ENCODE measurements around the gene ANO4. TPM values are rescaled to one million over a fixed set of nuclear protein-coding genes. Genes with fewer than 3 reads are reported as not detected.

Gene ANO4
- total and polyA plus RNA-seq, 2 donors (not counting 1 experiment from before 2014, with no cell fraction given) = not detected

- H3K4me2 ChIP-seq (replicated peaks; ENCODE audit: low read depth, low read length, poor library complexity, severe bottlenecking) = no peak overlapping the region
- no peak overlapping the region for H3K4me3 Mint-ChIP-seq
- H3K79me2 ChIP-seq (ENCODE audit: control insufficient read depth, insufficient read depth, low read length) = no peaks in the 10 kb centered on the region
- H3K27me3 ChIP-seq (replicated peaks in 1 of 4; ENCODE audit: control extremely low read depth in 1 of 4, control insufficient read depth in 3 of 4, insufficient read depth in 4 of 4, low read length in 3 of 4) = peaks cover 0 to 8% (median 0%) of the 10 kb centered on the region in 4 experiments
- H3K4me3 ChIP-seq (ENCODE audit: control extremely low read depth in 1 of 5, extremely low read depth in 1 of 5, insufficient read depth in 1 of 5, low read depth in 2 of 5, low read length in 4 of 5) = no peak overlapping the region
- no peaks in the 10 kb centered on the region for H3K36me3 ChIP-seq (replicated peaks in 1 of 2; ENCODE audit: control extremely low read depth in 1 of 2, control insufficient read depth in 1 of 2, extremely low read depth in 1 of 2, insufficient read depth in 2 of 2, low read length in 1 of 2)
- no peak for TF ChIP-seq CTCF (IDR thresholded peaks at IDR 0.05)
- no peak for TF ChIP-seq EZH2 (IDR thresholded peaks at IDR 0.05; ENCODE audit: borderline replicate concordance, insufficient read depth, low read depth, low read length, poor library complexity, severe bottlenecking)
- no peak overlapping the region for H3K27ac ChIP-seq (ENCODE audit: low read length in 2 of 2)
- H3K27me3 Mint-ChIP-seq = peaks cover 29% of the 10 kb centered on the region
- ChIA-PET CTCF (no interaction called here), POLR2A (no interaction called here)
- WGBS (ENCODE audit: insufficient coverage) = 100% methylated on average over 1 of the region's 1 CpG
- H3K4me1 ChIP-seq (ENCODE audit: control insufficient read depth in 2 of 2, insufficient read depth in 2 of 2, low read length in 2 of 2) = no peaks in the 10 kb centered on the region
- no peaks in the 10 kb centered on the region for H3K4me1 Mint-ChIP-seq
- no peak overlapping the region for H2AFZ ChIP-seq (ENCODE audit: insufficient read depth, low read depth, low read length, poor library complexity, severe bottlenecking)
- H3K9ac ChIP-seq (ENCODE audit: low read length) = no peak overlapping the region
- no peak for DNase-seq
- intact Hi-C loops (cut with micrococcal nuclease) = no loop called here
- no peak overlapping the region for H3K27ac Mint-ChIP-seq
- no peaks in the 10 kb centered on the region for H4K20me1 ChIP-seq (ENCODE audit: control insufficient read depth, insufficient read depth, low read length, poor library complexity, severe bottlenecking)
- no peaks in the 10 kb centered on the region for H3K9me3 ChIP-seq (ENCODE audit: control extremely low read depth in 1 of 3, control insufficient read depth in 2 of 3, insufficient read depth in 1 of 3, low read length in 2 of 3)
- H3K9me3 Mint-ChIP-seq (ENCODE audit: insufficient read depth) = no peaks in the 10 kb centered on the region
- no peak for ATAC-seq (ENCODE audit: low read depth)
Observed at GRCh38 chr12:100797246-100797645, 2.7 kb downstream of the ANO4 start.

GRCh38 chr12:100797786-100798185 is 3.2 kb downstream of the ANO4 start:
- TF ChIP-seq EZH2 (IDR thresholded peaks at IDR 0.05; ENCODE audit: borderline replicate concordance, insufficient read depth, low read depth, low read length, poor library complexity, severe bottlenecking) (no peak), CTCF (IDR thresholded peaks at IDR 0.05) (no peak)
- Histone ChIP-seq H3K9me3 (ENCODE audit: control extremely low read depth in 1 of 3, control insufficient read depth in 2 of 3, insufficient read depth in 1 of 3, low read length in 2 of 3) (no peaks in the 10 kb centered on the region), H3K79me2 (ENCODE audit: control insufficient read depth, insufficient read depth, low read length) (no peaks in the 10 kb centered on the region), H2AFZ (ENCODE audit: insufficient read depth, low read depth, low read length, poor library complexity, severe bottlenecking) (no peak overlapping the region), H3K4me2 (replicated peaks; ENCODE audit: low read depth, low read length, poor library complexity, severe bottlenecking) (no peak overlapping the region), H3K9ac (ENCODE audit: low read length) (no peak overlapping the region), H3K4me3 (ENCODE audit: control extremely low read depth in 1 of 5, extremely low read depth in 1 of 5, insufficient read depth in 1 of 5, low read depth in 2 of 5, low read length in 4 of 5) (no peak overlapping the region), H3K27me3 (replicated peaks in 1 of 4; ENCODE audit: control extremely low read depth in 1 of 4, control insufficient read depth in 3 of 4, insufficient read depth in 4 of 4, low read length in 3 of 4) (peaks cover 0 to 8% (median 0%) of the 10 kb centered on the region in 4 experiments), H3K27ac (ENCODE audit: low read length in 2 of 2) (no peak overlapping the region), H3K36me3 (replicated peaks in 1 of 2; ENCODE audit: control extremely low read depth in 1 of 2, control insufficient read depth in 1 of 2, extremely low read depth in 1 of 2, insufficient read depth in 2 of 2, low read length in 1 of 2) (no peaks in the 10 kb centered on the region), H3K4me1 (ENCODE audit: control insufficient read depth in 2 of 2, insufficient read depth in 2 of 2, low read length in 2 of 2) (no peaks in the 10 kb centered on the region), H4K20me1 (ENCODE audit: control insufficient read depth, insufficient read depth, low read length, poor library complexity, severe bottlenecking) (no peaks in the 10 kb centered on the region)
- no peaks in the 10 kb centered on the region for H3K9me3 Mint-ChIP-seq (ENCODE audit: insufficient read depth)
- no peak overlapping the region for H3K4me3 Mint-ChIP-seq
- DNase-seq (no peak), ATAC-seq (ENCODE audit: low read depth) (no peak)
- no peak overlapping the region for H3K27ac Mint-ChIP-seq
- ChIA-PET CTCF (no interaction called here), POLR2A (no interaction called here)
- H3K27me3 Mint-ChIP-seq = peaks cover 29% of the 10 kb centered on the region
- no peaks in the 10 kb centered on the region for H3K4me1 Mint-ChIP-seq
- intact Hi-C loops (cut with micrococcal nuclease) = no loop called here

Data from B cell (primary cell).